Upper lobe of left lung (tissue), 4 donors: Measurements from ENCODE around the gene ANKRD28.
"Not testable (repeated sequence)": the region's sequence is repeated elsewhere in the genome, so short reads cannot be mapped to it uniquely, and the experiment has no call there.

ENCODE experiments used
- EP300 ChIP-seq, 4 donors: sonication (generic); formaldehyde crosslinking; IDR thresholded peaks; one replicate each; pipeline ENCODE4 v1.5.1; 2017; ENCODE audit warnings: antibody characterized with exemption in 4 of 4, control low read depth in 2 of 4
- POLR2A ChIP-seq, 4 donors: fragments of 450-650 bp; IDR thresholded peaks; one replicate each; pipeline ENCODE4 v1.5.1; 2016 to 2017; ENCODE audit warnings: antibody characterized with exemption in 4 of 4, mild to moderate bottlenecking in 2 of 4
- POLR2AphosphoS5 ChIP-seq, 2 donors: sonication (generic); formaldehyde crosslinking; IDR thresholded peaks; one replicate each; pipeline ENCODE4 v1.5.1; 2017; ENCODE audit warnings: antibody characterized with exemption in 2 of 2
- TF ChIP-seq, protein P1 (sequence below), 6 experiments: fragments of 450-650 bp in 4 of 6; fragments of 200-600 bp in 2 of 6; sonication (generic) in 2 of 6; IDR thresholded peaks; one replicate each; pipeline ENCODE4 v1.5.1; 2016 to 2019; ENCODE audit warnings: antibody characterized with exemption in 6 of 6

DNA sequence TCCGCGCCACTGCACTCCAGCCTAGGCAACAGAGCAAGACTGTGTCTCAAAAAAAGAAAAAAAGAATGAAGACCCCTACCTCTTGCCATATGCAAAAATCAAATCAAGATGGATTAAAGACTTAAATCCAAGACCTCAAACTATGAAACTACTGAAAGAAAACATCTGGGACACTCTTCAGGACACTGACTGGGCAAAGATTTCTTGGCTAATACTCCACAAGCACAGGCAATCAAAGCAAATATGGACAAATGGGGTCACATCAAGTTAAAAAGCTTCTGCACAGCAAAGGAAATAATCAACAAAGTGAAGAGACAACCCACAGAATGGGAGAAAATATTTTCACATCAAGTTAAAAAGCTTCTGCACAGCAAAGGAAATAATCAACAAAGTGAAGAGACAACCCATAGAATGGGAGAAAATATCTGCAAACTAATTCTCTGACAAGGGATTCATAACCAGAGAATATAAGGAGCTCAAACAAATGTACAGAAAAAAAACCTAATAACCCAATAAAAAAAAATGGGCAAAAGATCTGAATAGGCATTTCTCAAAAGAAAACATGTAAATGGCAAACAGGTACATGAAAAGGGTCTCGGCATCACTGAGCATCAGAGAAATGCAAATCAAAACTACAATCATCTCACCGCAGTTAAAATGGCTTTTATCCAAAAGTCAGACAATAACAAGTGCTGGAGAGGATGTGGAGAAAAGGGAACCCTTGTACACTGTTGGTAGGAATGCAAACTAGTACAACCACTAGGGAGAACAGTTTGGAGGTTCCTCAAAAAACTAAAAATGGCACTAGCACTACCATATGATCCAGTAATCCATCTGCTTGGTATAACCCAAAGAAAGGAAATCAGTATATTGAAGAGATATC lies 43.6 kb upstream of the ANKRD28 start:
- TF ChIP-seq POLR2A, POLR2AphosphoS5, EP300 (IDR thresholded peaks at IDR 0.05): not testable (repeated sequence)
- TF ChIP-seq, protein P1, sequence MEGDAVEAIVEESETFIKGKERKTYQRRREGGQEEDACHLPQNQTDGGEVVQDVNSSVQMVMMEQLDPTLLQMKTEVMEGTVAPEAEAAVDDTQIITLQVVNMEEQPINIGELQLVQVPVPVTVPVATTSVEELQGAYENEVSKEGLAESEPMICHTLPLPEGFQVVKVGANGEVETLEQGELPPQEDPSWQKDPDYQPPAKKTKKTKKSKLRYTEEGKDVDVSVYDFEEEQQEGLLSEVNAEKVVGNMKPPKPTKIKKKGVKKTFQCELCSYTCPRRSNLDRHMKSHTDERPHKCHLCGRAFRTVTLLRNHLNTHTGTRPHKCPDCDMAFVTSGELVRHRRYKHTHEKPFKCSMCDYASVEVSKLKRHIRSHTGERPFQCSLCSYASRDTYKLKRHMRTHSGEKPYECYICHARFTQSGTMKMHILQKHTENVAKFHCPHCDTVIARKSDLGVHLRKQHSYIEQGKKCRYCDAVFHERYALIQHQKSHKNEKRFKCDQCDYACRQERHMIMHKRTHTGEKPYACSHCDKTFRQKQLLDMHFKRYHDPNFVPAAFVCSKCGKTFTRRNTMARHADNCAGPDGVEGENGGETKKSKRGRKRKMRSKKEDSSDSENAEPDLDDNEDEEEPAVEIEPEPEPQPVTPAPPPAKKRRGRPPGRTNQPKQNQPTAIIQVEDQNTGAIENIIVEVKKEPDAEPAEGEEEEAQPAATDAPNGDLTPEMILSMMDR (IDR thresholded peaks at IDR 0.05): not testable (repeated sequence)
